Mesenchymal stem cell (in vitro differentiated cells and primary cell): ENCODE data around the gene GSN.

Experiments used
- DNase-seq: peaks from one replicate; pipeline ENCODE4 v3.0.0-alpha.2; 2013
- H2AFZ ChIP-seq: one replicate; pipeline ENCODE4 v1.6.1; 2013; ENCODE audit warnings: low read depth, mild to moderate bottlenecking, control low read depth, inconsistent platforms, low read length, moderate library complexity
- H2AK5ac ChIP-seq: 2 replicates; pipeline ENCODE4 v1.6.1; 2013; ENCODE audit warnings: low read length, moderate library complexity, mild to moderate bottlenecking, inconsistent platforms; ENCODE audit not compliant: severe bottlenecking
- H2BK120ac ChIP-seq: one replicate; pipeline ENCODE4 v1.6.1; 2013; ENCODE audit warnings: low read depth, mild to moderate bottlenecking, inconsistent platforms, low read length, moderate library complexity
- H2BK12ac ChIP-seq, 2 experiments: one replicate each; pipeline ENCODE4 v1.6.1; 2013; ENCODE audit warnings: inconsistent platforms in 2 of 2, low read length in 2 of 2, mild to moderate bottlenecking in 2 of 2, moderate library complexity in 2 of 2, control low read depth in 1 of 2
- H2BK15ac ChIP-seq: one replicate; pipeline ENCODE4 v1.6.1; 2013; ENCODE audit warnings: mild to moderate bottlenecking, low read depth, inconsistent platforms; ENCODE audit not compliant: poor library complexity, severe bottlenecking
- H2BK5ac ChIP-seq: 2 replicates; pipeline ENCODE4 v1.6.1; 2013; ENCODE audit warnings: low read depth, mild to moderate bottlenecking, low read length, control low read depth, inconsistent platforms; ENCODE audit not compliant: poor library complexity, severe bottlenecking
- H3K14ac ChIP-seq, 2 experiments: one replicate each; pipeline ENCODE4 v1.6.1; 2013; ENCODE audit warnings: inconsistent platforms in 2 of 2, low read length in 2 of 2, control low read depth in 1 of 2, mild to moderate bottlenecking in 1 of 2, moderate library complexity in 1 of 2
- H3K18ac ChIP-seq, 2 experiments: one replicate each; pipeline ENCODE4 v1.6.1; 2013; ENCODE audit warnings: inconsistent platforms in 2 of 2, low read length in 2 of 2, control low read depth in 1 of 2, low read depth in 1 of 2, mild to moderate bottlenecking in 1 of 2
- H3K23ac ChIP-seq, 2 experiments: one replicate each; pipeline ENCODE4 v1.6.1; 2013; ENCODE audit warnings: inconsistent platforms in 2 of 2, low read length in 2 of 2, mild to moderate bottlenecking in 2 of 2, moderate library complexity in 2 of 2, control low read depth in 1 of 2
- H3K27ac ChIP-seq: 2 replicates; pipeline ENCODE4 v1.5.1; 2013; ENCODE audit warnings: mild to moderate bottlenecking, moderate library complexity, low read length, control low read depth, inconsistent platforms; ENCODE audit not compliant: poor library complexity, severe bottlenecking
- H3K27me3 ChIP-seq, 2 experiments: 2 replicates each; pipeline versions ENCODE4 v1.6.1 to v1.7.0; 2013; ENCODE audit warnings: low read length in 2 of 2, mild to moderate bottlenecking in 2 of 2, moderate library complexity in 2 of 2, control low read depth in 1 of 2, inconsistent platforms in 1 of 2; ENCODE audit not compliant: control insufficient read depth in 1 of 2, insufficient read depth in 1 of 2
- H3K36me3 ChIP-seq, 2 experiments: 2 replicates each; pipeline versions ENCODE4 v1.6.1 to v1.7.0; 2013; ENCODE audit warnings: low read length in 2 of 2, control low read depth in 1 of 2, inconsistent platforms in 1 of 2, low read depth in 1 of 2, mild to moderate bottlenecking in 1 of 2; ENCODE audit not compliant: insufficient read depth in 2 of 2, control insufficient read depth in 1 of 2
- H3K4ac ChIP-seq, 2 experiments: one replicate each; pipeline ENCODE4 v1.6.1; 2013; ENCODE audit warnings: inconsistent platforms in 2 of 2, low read length in 2 of 2, mild to moderate bottlenecking in 2 of 2, moderate library complexity in 2 of 2, control low read depth in 1 of 2, low read depth in 1 of 2
- H3K4me1 ChIP-seq: 2 replicates; pipeline ENCODE4 v1.6.1; 2013; ENCODE audit warnings: low read depth, low read length, control low read depth; ENCODE audit not compliant: control insufficient read depth, insufficient read depth
- H3K4me2 ChIP-seq: 2 replicates; pipeline ENCODE4 v1.6.1; 2013; ENCODE audit warnings: low read length, mild to moderate bottlenecking, inconsistent platforms; ENCODE audit not compliant: poor library complexity, severe bottlenecking
- H3K4me3 ChIP-seq, 2 experiments: 2 replicates each; pipeline versions ENCODE4 v1.5.1 to v1.7.0; 2013; ENCODE audit warnings: low read length in 2 of 2, mild to moderate bottlenecking in 2 of 2, control low read depth in 1 of 2, low read depth in 1 of 2; ENCODE audit not compliant: insufficient read depth in 1 of 2
- H3K79me1 ChIP-seq: replicated peaks from 2 replicates; pipeline ENCODE4 v1.6.1; 2013; ENCODE audit warnings: mild to moderate bottlenecking, control low read depth, low read length, inconsistent platforms; ENCODE audit not compliant: poor library complexity, severe bottlenecking
- H3K9ac ChIP-seq: 2 replicates; pipeline ENCODE4 v1.7.0; 2013; ENCODE audit warnings: mild to moderate bottlenecking, low read length, moderate library complexity
- H3K9me3 ChIP-seq: 2 replicates; pipeline ENCODE4 v1.7.0; 2013; ENCODE audit warnings: mild to moderate bottlenecking, low read length; ENCODE audit not compliant: control insufficient read depth
- H4K8ac ChIP-seq: one replicate; pipeline ENCODE4 v1.6.1; 2013; ENCODE audit warnings: inconsistent platforms, mild to moderate bottlenecking, low read length, moderate library complexity
- H4K91ac ChIP-seq: one replicate; pipeline ENCODE4 v1.6.1; 2013; ENCODE audit warnings: mild to moderate bottlenecking, low read length, inconsistent platforms
- WGBS: methylation state at CpG from one replicate; pipeline ENCODE4 v1.1.7; 2013; ENCODE audit warnings: mixed read lengths; 5-methylcytosine and 5-hydroxymethylcytosine counted together

GSN gene

GRCh38 chr9:121279776-121280388 lies 11.9 kb downstream of the GSN start:
- Histone ChIP-seq H2BK120ac (no peak overlapping the region), H3K36me3 (peaks cover 23 to 32% of the 10 kb centered on the region in 2 experiments), H3K4me3 (no peak overlapping the region), H3K18ac (peak overlapping the region; percentile 79 to 88), H3K27me3 (no peaks in the 10 kb centered on the region), H3K9me3 (no peaks in the 10 kb centered on the region), H4K8ac (peak overlapping the region; percentile 71), H2BK15ac (peak overlapping the region; percentile 12), H2BK12ac (peak overlapping the region; percentile 44 to 94), H3K4me2 (no peak overlapping the region), H2BK5ac (no peak overlapping the region), H3K4ac (peak overlapping the region in 1 of 2 experiments; percentile 85), H2AK5ac (peak overlapping the region; percentile 21), H3K27ac (peak overlapping the region; percentile 86), H4K91ac (peak overlapping the region; percentile 56), H3K79me1 (peaks cover 19% of the 10 kb centered on the region), H3K23ac (peak overlapping the region in 1 of 2 experiments; percentile 70), H3K9ac (peak overlapping the region; percentile 81), H2AFZ (no peak overlapping the region), H3K14ac (peak overlapping the region in 1 of 2 experiments; percentile 86), H3K4me1 (peaks cover 40% of the 10 kb centered on the region)
- no peak for DNase-seq
- WGBS, result 88% methylated on average over 11 of the region's 11 CpGs

GRCh38 chr9:121280715-121281613 lies 13.0 kb downstream of the GSN start:
- WGBS, result 94% methylated on average over 11 of the region's 11 CpGs

GRCh38 chr9:121281614-121282276 lies 13.8 kb downstream of the GSN start:
- Histone ChIP-seq H2BK5ac (no peak overlapping the region), H3K23ac (peak overlapping the region in 1 of 2 experiments; percentile 43), H2AFZ (no peak overlapping the region), H3K4me2 (no peak overlapping the region), H2AK5ac (peak overlapping the region; percentile 26), H4K8ac (no peak overlapping the region), H2BK12ac (peak overlapping the region in 1 of 2 experiments; percentile 59), H2BK120ac (peak overlapping the region; percentile 4), H3K14ac (peak overlapping the region in 1 of 2 experiments; percentile 30), H3K27ac (peak overlapping the region; percentile 5), H3K79me1 (peaks cover 24% of the 10 kb centered on the region), H3K4me3 (peak overlapping the region in 1 of 2 experiments; percentile 46), H3K9ac (peak overlapping the region; percentile 66), H3K18ac (peak overlapping the region; percentile 9 to 79), H3K36me3 (peaks cover 26 to 44% of the 10 kb centered on the region in 2 experiments), H3K27me3 (no peaks in the 10 kb centered on the region), H3K4me1 (peaks cover 45% of the 10 kb centered on the region), H3K4ac (peak overlapping the region in 1 of 2 experiments; percentile 24), H2BK15ac (peak overlapping the region; percentile 71), H4K91ac (peak overlapping the region; percentile 39), H3K9me3 (no peaks in the 10 kb centered on the region)
- 80% methylated on average over 9 of the region's 10 CpGs for WGBS
- no peak for DNase-seq

More at GRCh38 chr9:121280715-121281613, 13.0 kb downstream of the GSN start:
- DNase-seq, result no peak
- Histone ChIP-seq H3K18ac (peak overlapping the region in 1 of 2 experiments; percentile 79), H3K4ac (peak overlapping the region in 1 of 2 experiments; percentile 24), H3K36me3 (peaks cover 21 to 40% of the 10 kb centered on the region in 2 experiments), H3K14ac (no peak overlapping the region), H2BK5ac (no peak overlapping the region), H3K79me1 (peaks cover 24% of the 10 kb centered on the region), H3K27ac (peak overlapping the region; percentile 5), H2AFZ (no peak overlapping the region), H2AK5ac (peak overlapping the region; percentile 45), H3K4me1 (peaks cover 42% of the 10 kb centered on the region), H4K91ac (no peak overlapping the region), H3K9ac (peak overlapping the region; percentile 81), H2BK120ac (no peak overlapping the region), H3K27me3 (no peaks in the 10 kb centered on the region), H3K23ac (no peak overlapping the region), H4K8ac (no peak overlapping the region), H2BK12ac (peak overlapping the region in 1 of 2 experiments; percentile 17), H3K9me3 (no peaks in the 10 kb centered on the region), H2BK15ac (no peak overlapping the region), H3K4me2 (no peak overlapping the region), H3K4me3 (peak overlapping the region in 1 of 2 experiments; percentile 46)
